GM23248 (cell line): ENCODE data around the gene CLPX. TPM values are rescaled to one million over a fixed set of nuclear protein-coding genes. Genes with fewer than 3 reads are reported as not detected.

Experiments
- DNase-seq: peaks from one replicate; pipeline ENCODE4 v3.0.0-alpha.2; 2015
- H2AFZ ChIP-seq: fragments of 200-600 bp; sonication (generic); 2 replicates; pipeline ENCODE4 v1.6.1; 2016; ENCODE audit warnings: antibody characterized with exemption
- H3F3A ChIP-seq: fragments of 200-600 bp; sonication (generic); 2 replicates; pipeline ENCODE4 v1.6.1; 2016; ENCODE audit warnings: mild to moderate bottlenecking, antibody characterized with exemption, mixed run types; ENCODE audit not compliant: insufficient read depth
- H3K27ac ChIP-seq: fragments of 200-600 bp; sonication (generic); 2 replicates; pipeline ENCODE4 v1.5.1; 2016; ENCODE audit warnings: mild to moderate bottlenecking
- H3K27me3 ChIP-seq: fragments of 200-600 bp; sonication (generic); replicated peaks from 2 replicates; pipeline ENCODE4 v1.6.1; 2016; ENCODE audit warnings: mild to moderate bottlenecking; ENCODE audit not compliant: insufficient read depth
- H3K36me3 ChIP-seq: fragments of 200-600 bp; sonication (generic); 2 replicates; pipeline ENCODE4 v1.6.1; 2016; ENCODE audit warnings: low read depth, mild to moderate bottlenecking
- H3K4me1 ChIP-seq: fragments of 200-600 bp; sonication (generic); 2 replicates; pipeline ENCODE4 v1.6.1; 2016; ENCODE audit warnings: mild to moderate bottlenecking; ENCODE audit not compliant: insufficient read depth
- H3K4me2 ChIP-seq: fragments of 200-600 bp; sonication (generic); one replicate; pipeline ENCODE4 v1.6.1; 2016; ENCODE audit warnings: mild to moderate bottlenecking; ENCODE audit not compliant: unreplicated experiment
- H3K4me3 ChIP-seq: fragments of 200-600 bp; sonication (generic); 2 replicates; pipeline ENCODE4 v1.5.1; 2016; ENCODE audit warnings: mild to moderate bottlenecking
- H3K79me2 ChIP-seq: fragments of 200-600 bp; sonication (generic); 2 replicates; pipeline ENCODE4 v1.6.1; 2016; ENCODE audit warnings: mild to moderate bottlenecking; ENCODE audit not compliant: insufficient read depth
- H3K9ac ChIP-seq: fragments of 200-600 bp; sonication (generic); 2 replicates; pipeline ENCODE4 v1.6.1; 2016; ENCODE audit warnings: mild to moderate bottlenecking
- H3K9me2 ChIP-seq: fragments of 200-600 bp; sonication (generic); 2 replicates; pipeline ENCODE4 v1.6.1; 2016; ENCODE audit warnings: mixed run types, mild to moderate bottlenecking, moderate library complexity; ENCODE audit not compliant: insufficient read depth
- H3K9me3 ChIP-seq: fragments of 200-600 bp; sonication (generic); one replicate; pipeline ENCODE4 v1.6.1; 2017; ENCODE audit warnings: low read depth
- H4K20me1 ChIP-seq: fragments of 200-600 bp; sonication (generic); 2 replicates; pipeline ENCODE4 v1.6.0; 2016; ENCODE audit not compliant: insufficient read depth
- EZH2 ChIP-seq: fragments of 200-600 bp; sonication (generic); IDR thresholded peaks from 2 replicates; pipeline ENCODE4 v1.6.1; 2018; ENCODE audit warnings: antibody characterized with exemption, mild to moderate bottlenecking; ENCODE audit not compliant: insufficient read depth, poor library complexity, severe bottlenecking
- EZH2phosphoT487 ChIP-seq: fragments of 200-600 bp; sonication (generic); IDR thresholded peaks from 2 replicates; pipeline ENCODE4 v1.6.1; 2018; ENCODE audit warnings: antibody characterized with exemption, moderate library complexity, mild to moderate bottlenecking, low read depth; ENCODE audit not compliant: insufficient read depth
- WGBS, 2 experiments: methylation state at CpG; one replicate each; pipeline ENCODE4 v1.1.6; 2015 to 2017; ENCODE audit warnings: low lambda C conversion rate in 2 of 2, low coverage in 1 of 2; ENCODE audit errors: missing lambda C conversion rate in 2 of 2; 5-methylcytosine and 5-hydroxymethylcytosine counted together
- in situ Hi-C: fragments of 300-500 bp; cut with MboI; formaldehyde crosslinking; loops from 2 replicates; pipeline ENCODE4 v1.15.0; 2020
- polyA plus RNA-seq: library from polyadenylated mRNA; unstranded; fragments of >200 nt; fragmentation: Nextera tagmentation; extraction: Ambion mirVana; gene quantifications from 2 replicates; pipeline ENCODE4 v1.2.1, GENCODE V29; 2016
- total RNA-seq: library from RNA; depleted of rRNA; stranded (reverse); fragments of >200 nt; shearing (Covaris generic); gene quantifications from 2 replicates; pipeline ENCODE4 v1.2.3, GENCODE V29; 2014

Gene CLPX
- total and polyA plus RNA-seq, 2 experiments from 2014 or later = 22.8 to 33.1 TPM

GRCh38 chr15:65172531-65172930 lies 12.6 kb downstream of the CLPX start:
- Histone ChIP-seq H2AFZ (no peak overlapping the region), H3K4me2 (no peak overlapping the region), H3K36me3 (peaks cover 32% of the 10 kb centered on the region), H4K20me1 (no peaks in the 10 kb centered on the region), H3K79me2 (peaks cover 86% of the 10 kb centered on the region), H3K4me1 (peaks cover 8% of the 10 kb centered on the region; the same call in 1 of the 2 replicates), H3K9ac (no peak overlapping the region), H3K27me3 (no peaks in the 10 kb centered on the region), H3K9me2 (no peaks in the 10 kb centered on the region), H3K27ac (no peak overlapping the region), H3K9me3 (no peaks in the 10 kb centered on the region), H3K4me3 (no peak overlapping the region), H3F3A (peaks cover 13% of the 10 kb centered on the region; the same call in 1 of the 2 replicates)
- WGBS, 2 experiments = 96 to 98% methylated on average over 5 of the region's 5 CpGs
- in situ Hi-C loops = no loop called here
- no peak for TF ChIP-seq EZH2phosphoT487
- TF ChIP-seq EZH2 = no peak
- no peak for DNase-seq

GRCh38 chr15:65171428-65171827 lies 13.7 kb downstream of the CLPX start:
- Histone ChIP-seq H3K4me1 (peaks cover 8% of the 10 kb centered on the region; the same call in 1 of the 2 replicates), H3K27me3 (no peaks in the 10 kb centered on the region), H3K9ac (no peak overlapping the region), H2AFZ (no peak overlapping the region), H3K9me3 (no peaks in the 10 kb centered on the region), H3F3A (peaks cover 7% of the 10 kb centered on the region; the same call in 1 of the 2 replicates), H3K36me3 (peaks cover 31% of the 10 kb centered on the region), H3K79me2 (peaks cover 85% of the 10 kb centered on the region), H3K27ac (no peak overlapping the region), H4K20me1 (no peaks in the 10 kb centered on the region), H3K4me3 (no peak overlapping the region), H3K4me2 (no peak overlapping the region), H3K9me2 (no peaks in the 10 kb centered on the region)
- no peak for DNase-seq
- in situ Hi-C loops = no loop called here
- TF ChIP-seq EZH2phosphoT487 (no peak), EZH2 (no peak)
- 93 to 96% methylated on average over 5 of the region's 5 CpGs for WGBS, 2 experiments

- peaks cover 51% of the 10 kb centered on the region for H3K36me3 ChIP-seq
- WGBS, 2 experiments = 93 to 100% methylated on average over 2 of the region's 2 CpGs
- in situ Hi-C loops = no loop called here
- 0 out of 2 replicates have a peak, but pooled peaks cover 6% of the 10 kb centered on the region for H3F3A ChIP-seq
- no peak for DNase-seq
- peaks cover 84% of the 10 kb centered on the region for H3K79me2 ChIP-seq
- H2AFZ ChIP-seq = no peak overlapping the region
- H3K4me3 ChIP-seq = no peak overlapping the region
- no peaks in the 10 kb centered on the region for H3K9me3 ChIP-seq
- H3K4me2 ChIP-seq = no peak overlapping the region
- H3K9ac ChIP-seq = no peak overlapping the region
- 0 out of 2 replicates have a peak, but pooled peaks cover 3% of the 10 kb centered on the region for H3K4me1 ChIP-seq
- TF ChIP-seq EZH2 = no peak
- H3K27ac ChIP-seq = no peak overlapping the region
- H3K27me3 ChIP-seq = no peaks in the 10 kb centered on the region
- H3K9me2 ChIP-seq = no peaks in the 10 kb centered on the region
- peaks cover 6% of the 10 kb centered on the region; the same call in 1 of the 2 replicates for H4K20me1 ChIP-seq
These were observed 19.3 kb downstream of the CLPX start for GRCh38 chr15:65165875-65166274.

- Histone ChIP-seq H2AFZ (no peak overlapping the region), H3K4me1 (0 out of 2 replicates have a peak, but pooled peaks cover 3% of the 10 kb centered on the region), H3K4me3 (no peak overlapping the region), H3K27ac (no peak overlapping the region), H3K9me2 (no peaks in the 10 kb centered on the region), H3K27me3 (no peaks in the 10 kb centered on the region), H3K36me3 (peaks cover 55% of the 10 kb centered on the region), H3K79me2 (peaks cover 79% of the 10 kb centered on the region), H3K9ac (no peak overlapping the region), H3K4me2 (no peak overlapping the region), H3F3A (0 out of 2 replicates have a peak, but pooled peaks cover 6% of the 10 kb centered on the region), H4K20me1 (peaks cover 6% of the 10 kb centered on the region; the same call in 1 of the 2 replicates), H3K9me3 (no peaks in the 10 kb centered on the region)
- in situ Hi-C loops = no loop called here
- no peak for DNase-seq
- TF ChIP-seq EZH2phosphoT487 (no peak), EZH2 (no peak)
- 98 to 100% methylated on average over 1 of the region's 1 CpG for WGBS, 2 experiments
These were observed 21.0 kb downstream of the CLPX start for GRCh38 chr15:65164139-65164538.
